ENCODE measurements around the gene CBX2.

Gene CBX2

DNA sequence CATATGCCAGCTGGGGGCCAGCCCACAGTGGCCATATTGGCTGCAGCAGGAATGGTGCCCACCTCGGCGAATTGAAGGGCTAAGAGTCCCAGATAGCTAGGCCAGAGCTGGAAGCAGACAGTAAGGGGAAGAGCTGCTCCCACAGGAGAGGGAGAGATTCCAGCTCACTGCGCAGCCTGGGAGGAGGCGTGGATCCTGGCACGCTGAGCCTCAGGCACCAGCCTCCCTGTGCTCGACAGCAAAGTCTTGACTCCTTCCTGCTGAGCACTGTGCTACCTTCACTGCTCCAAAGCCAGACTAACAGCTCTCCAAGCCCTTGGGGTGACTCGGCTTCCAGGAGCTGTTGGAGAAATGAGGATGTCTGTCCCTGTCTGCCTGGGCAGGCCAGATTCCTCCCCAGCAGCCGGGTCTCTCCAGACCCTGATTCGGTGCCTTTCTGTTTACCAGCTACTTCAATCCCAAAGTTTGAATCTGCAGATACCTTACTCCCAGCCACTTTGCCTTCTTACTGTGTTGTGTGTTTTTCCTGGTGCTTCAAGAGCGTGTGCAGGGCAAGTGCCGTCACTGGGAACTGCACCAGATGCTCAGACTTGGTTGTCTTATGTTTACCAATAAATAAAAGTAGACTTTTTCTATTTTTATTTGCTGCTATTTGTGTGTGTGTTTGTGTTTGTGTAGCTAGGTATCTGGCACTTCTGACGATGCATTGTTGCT, 9.1 kb downstream of the CBX2 start:
- no peak for DNase-seq (ENCODE audit: low read depth, low spot score)

DNA sequence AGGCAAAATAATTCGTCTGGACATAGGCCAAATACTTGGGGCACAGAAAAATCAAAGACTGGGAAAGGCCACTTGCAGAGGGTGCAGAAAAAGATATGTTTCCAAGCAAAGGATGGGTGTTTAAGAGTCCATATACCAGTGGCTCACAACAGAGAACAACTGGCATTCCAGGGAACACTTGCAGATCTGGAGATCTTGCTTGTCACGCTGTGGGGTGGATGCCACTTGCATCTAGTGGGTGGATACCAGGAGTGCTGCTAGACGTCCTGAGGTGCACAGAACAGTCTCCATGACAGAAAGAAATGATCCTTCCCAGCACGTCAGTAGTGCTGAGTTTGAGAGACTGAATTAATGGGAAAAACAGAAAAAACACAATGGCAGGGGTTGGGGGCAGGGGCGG, 10.5 kb downstream of the CBX2 start:
- DNase-seq (ENCODE audit: low read depth, low spot score): no peak

- DNase-seq (ENCODE audit: low read depth, low spot score): no peak
These were observed 11.3 kb downstream of the CBX2 start for GRCh38 chr17:79788989-79789942.

DNA sequence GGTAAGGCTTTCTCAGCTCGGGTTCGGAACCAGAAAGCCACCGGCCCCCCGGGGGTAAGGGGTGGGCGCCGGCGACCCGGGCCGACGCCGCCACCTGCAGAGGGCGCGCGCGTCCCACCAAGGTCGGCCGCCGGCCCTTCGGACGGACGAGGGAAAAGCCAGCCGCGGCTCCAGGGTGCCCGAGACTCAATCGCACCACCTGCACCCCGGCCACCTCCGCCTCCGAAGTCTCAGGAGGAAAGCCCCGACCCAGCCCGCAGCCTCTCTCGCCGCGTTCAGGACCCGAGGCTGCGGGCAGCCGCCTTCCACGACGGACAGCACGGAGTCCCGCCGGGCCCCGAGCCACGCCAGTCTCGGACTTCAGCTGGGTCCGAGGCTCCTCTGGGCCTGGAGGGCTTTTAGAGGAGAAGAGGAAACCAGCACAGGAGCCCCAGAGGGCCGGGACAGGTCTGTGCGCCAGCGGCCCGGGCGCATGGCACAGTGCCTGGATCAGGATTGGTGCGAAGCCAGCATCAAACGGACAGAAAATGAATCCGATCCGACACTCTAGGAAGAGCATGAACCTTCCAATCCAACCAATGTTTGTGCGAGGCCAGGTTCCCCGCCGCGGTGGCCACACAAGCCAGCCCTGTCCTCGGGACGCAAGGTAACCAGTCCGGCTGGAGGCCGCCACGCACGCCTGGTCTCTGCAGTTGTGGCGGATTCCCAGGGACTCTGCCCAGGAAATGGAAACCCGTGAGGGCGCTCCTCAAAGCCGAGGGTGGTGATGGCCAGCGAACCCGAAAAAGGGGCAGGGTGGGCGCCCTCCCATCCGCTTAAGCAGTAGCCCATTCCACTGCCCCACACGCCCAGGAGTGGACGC, 12.2 kb downstream of the CBX2 start:
- DNase-seq (ENCODE audit: low read depth, low spot score): no peak

GRCh38 chr17:79790805-79791734, 13.1 kb downstream of the CBX2 start:
- no peak for DNase-seq (ENCODE audit: low read depth, low spot score)

DNA sequence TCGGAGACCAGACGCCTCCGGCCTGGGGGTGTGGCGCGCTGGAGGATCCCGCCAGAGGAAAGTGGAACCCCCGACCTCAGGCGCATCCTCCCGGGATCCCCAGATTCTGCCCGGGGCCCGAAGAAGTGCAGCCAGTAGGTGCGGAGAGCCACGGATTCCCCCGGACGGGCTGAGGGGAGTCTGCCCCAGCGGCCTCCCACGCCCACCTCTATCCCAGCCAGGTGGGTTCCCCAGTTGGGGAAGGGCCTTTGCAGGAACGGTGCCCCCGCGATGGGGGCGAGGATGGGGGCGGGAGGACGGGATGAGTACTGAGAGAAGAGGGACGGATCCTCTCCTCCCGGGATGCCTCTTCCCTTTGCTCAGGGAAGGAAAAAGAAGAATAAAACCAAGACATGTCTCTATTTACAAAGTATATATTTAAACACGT, 13.8 kb downstream of the CBX2 start:
- no peak for DNase-seq (ENCODE audit: low read depth, low spot score)

DNA sequence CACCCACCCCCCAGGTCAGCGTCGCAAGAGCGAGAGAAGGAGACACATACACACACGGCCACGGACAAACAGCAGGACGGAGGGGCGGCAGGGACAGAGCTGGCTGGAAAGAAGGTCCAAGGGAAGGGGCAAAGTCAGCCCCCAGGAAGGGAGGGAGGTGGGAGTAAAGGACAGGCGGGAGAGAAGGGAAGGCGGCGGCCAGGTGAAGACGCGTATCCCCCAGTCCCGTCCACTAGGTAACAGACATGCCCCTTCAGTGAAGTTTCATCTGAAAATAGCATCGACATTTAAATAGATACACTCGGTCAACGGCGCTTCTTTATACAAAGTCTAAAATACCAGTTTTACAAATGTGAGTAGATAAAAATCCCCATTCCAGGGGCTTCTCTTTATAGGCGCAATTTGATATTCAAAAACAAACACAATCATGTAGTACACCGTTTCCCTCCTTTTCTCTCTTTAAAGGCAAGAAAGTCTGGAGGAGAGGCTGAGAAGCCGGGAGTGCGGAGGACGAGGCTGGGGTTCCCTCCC, 14.5 kb downstream of the CBX2 start:
- no peak for DNase-seq (ENCODE audit: low read depth, low spot score)

DNA sequence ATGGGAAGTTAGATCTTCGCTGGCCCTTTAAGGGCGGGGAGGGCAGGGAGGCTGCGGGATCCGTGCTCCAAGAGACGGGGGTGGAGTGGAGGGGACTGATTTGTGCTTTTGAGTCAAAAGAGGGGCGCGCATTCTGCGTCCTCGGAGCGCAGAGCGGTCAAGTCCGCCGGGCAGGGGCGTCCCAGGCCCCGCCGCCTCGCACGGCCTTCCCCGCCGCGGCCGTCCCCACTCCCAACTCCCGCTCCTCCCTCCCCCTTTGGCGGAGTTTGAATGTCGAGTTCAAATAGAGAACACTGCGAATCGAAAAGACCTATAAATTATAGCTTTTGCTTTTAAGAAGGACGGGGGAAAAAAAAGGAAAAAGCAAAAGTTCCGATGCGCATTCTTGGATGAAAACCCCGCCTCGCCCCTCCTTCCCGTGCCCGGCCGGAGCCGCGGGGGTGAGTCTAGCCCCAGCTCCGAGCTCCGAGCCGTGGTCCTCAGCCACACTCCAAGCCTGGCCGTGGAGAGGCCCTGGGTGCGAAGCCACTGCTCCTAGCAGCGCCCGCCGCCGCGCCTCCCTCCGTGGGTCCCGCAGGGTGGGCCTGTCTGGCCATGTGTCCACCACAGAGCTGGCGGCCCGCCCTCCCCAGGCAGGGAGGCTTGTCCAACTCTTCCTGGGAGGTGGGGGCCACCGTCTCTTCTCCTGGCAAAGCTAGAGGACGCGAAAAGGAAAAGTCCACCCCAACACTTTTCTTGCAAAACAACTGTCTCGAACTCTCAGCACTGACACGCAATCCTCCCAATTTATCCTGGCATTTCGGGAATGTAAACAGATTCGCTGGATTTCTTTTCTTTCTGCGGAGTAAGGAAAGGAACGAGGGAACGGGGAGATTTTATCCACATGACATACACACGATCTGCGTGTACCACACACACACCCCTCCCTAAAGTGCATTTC, 15.3 kb downstream of the CBX2 start:
- no peak for DNase-seq (ENCODE audit: low read depth, low spot score)

- DNase-seq (ENCODE audit: low read depth, low spot score): no peak
These were observed 16.0 kb downstream of the CBX2 start for GRCh38 chr17:79793924-79794304.

DNA sequence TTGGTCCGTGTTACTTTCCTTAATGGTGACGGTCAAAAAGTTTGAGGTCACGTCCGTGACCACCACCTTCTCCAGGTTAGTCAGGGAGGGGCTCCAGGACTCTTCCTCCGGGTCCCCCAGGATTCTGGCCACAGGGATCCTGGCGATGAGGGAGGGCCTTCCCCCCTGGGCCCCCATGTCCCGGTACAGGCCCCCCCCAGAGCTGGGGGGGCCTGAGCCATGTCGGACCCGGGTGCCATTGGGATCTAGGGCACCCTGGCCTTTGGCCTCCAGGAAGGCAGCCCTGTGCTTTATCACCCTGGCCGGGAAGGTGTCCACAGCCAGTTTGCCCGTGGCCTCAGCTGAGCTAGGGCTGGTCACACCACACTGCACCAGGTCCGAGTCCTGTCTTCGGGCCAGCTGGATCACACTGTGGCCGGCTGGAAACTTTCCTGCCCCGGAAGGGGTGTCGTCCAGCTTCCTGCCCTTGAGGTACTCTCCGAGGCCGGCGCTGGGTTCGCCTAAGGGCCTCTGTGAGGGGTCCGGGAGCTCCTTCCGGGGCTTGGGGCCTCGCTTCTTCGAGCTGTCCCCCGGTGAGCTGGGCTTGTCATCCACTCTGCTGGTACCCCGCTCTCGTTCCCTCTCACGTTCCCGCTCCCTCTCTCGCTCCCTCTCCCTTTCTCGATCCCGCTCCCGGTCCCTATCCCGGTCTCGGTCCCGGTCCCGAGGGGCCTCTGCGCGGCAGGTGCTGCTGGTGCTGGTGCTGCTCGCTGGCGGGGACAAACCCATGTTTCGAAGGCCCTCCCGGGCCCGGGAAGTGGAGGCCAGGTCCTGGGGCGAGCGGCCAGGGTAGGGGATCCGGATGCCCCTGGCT, 16.9 kb downstream of the CBX2 start:
- no peak for DNase-seq (ENCODE audit: low read depth, low spot score)

DNA sequence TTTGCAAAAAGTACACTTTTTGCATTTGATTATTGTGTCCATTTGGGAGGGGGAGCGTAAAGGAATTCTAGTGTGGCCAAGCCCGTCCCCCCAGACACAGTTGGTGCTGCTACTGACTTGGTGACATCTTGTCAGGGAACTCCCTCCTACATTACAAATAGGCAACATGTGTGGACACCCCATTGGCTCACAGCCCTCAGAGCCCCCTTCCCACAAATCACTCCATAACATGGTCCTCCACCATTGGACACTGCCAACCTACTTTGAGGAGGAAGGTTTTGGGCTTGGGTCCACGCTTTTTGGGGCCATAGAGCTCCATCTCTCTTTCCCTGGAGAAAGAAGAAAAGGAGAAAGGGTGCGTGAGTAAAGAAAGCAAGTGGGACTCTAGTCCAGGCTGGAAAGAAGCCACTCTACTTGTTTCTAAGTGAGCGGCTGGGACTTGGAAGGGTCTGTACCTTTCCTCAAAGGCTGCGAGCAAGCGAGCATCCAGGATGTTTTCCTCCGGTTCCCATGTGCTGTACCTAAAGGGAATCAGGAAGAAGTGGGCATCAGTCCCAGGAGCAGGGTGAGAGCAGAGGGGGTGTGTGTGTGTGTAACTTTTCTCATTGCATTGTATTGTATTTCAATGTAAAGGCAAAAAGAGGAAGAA, 18.0 kb downstream of the CBX2 start:
- no peak for DNase-seq (ENCODE audit: low read depth, low spot score)

DNA sequence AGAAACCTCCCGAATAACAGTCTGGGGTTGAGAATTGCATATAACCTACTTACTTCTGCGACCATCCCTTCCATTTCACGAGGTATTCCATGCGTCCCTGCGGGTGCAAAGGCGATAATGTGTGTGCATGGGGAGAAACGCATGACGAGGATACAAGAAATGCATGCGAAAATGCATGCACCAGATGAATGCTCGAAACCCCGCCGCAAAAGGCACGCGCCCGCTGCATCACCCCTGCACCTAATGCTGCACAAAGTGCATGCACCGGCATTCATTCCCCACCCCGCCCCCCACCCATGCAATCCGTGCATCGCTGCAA, 18.5 kb downstream of the CBX2 start:
- no peak for DNase-seq (ENCODE audit: low read depth, low spot score)

GRCh38 chr17:79796763-79797491, 19.0 kb downstream of the CBX2 start, which contains the start of gene CBX8:
CBX8 (minus strand) TSS chr17:79797077; CDS start chr17:79796998, 79 bp downstream.
- peak; percentile 98 for DNase-seq (ENCODE audit: low read depth, low spot score)

DNA sequence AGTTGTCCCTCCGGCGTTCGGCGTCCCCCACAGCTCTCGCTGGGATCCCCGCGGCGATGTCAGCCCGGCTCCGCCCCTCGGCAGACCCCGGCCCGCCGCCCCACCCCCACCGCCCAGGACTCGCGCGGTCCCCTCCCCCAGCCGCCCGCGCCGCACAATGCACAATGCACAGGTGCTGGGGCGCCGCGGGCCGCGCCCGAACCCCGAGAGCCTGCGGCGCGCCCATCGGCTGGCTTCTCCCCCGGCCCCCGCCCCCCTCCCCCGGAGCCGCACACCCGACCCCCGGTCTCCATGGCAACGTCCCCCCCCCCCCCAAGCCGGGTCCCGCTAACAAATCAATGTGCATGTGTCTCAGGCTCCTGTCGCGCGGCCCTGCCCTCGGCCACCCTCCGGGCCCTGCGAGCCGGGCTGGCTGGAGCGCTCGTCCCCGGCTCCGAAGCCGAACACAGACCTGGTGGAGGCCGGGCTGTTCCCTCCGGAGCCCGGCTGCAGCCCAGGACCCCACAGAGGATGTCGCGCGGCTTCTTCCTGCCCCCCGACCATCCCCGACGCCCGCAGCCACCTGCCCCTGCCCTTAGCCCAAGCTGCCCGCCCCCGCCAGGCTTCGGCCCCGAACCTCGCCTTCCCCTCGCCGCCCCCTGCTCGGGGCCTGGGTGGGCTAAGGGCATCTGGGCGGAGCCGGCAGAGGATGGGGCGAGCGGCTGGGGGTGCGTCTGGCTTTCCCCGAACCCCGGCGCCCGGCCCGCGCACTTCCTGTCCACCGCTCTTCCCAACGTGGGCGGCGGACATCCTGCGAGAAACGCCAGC, 19.7 kb downstream of the CBX2 start:
- DNase-seq (ENCODE audit: low read depth, low spot score): no peak

DNA sequence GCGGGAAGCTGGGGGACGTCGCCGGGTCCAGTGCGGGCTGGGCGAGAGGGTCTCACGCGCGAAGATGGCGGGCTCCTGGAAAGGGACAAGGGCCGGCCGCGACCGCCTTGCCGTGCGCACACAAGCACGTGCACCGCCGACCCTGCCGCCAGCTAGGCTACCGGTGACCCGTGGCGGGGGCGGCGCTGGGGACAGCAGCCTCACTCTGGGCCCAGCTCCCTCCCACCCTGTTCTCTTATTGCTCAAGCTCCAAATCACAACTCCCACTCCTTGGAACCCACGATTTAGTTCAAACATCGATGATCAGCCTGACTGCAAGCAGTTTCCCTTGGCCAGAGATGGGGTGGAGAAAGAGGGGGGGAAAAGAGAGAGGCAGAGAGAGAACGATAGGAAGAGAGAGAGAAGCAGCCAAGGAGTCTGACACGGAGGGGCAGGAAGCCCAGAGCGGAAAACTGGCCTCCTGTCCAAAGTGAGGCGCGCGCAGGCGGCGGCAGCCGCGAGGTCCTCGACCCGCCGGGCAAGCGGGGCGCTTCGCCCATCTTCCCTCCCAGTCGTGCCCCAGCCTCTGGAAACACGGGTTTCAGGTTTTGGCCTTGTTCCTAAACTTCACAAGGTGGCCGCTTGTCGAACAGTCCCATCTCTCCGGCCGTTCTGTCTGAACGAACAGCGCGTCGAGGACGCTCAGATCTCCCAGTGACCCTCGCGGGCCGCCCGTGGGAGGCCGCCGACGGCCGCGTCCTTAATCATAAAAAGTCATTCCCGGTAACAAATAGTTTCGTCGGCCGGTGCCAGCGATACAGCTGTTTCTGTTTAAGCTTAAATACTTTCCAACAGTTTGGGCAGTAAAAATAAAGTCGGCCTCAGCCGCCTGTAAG, 20.6 kb downstream of the CBX2 start:
- DNase-seq (ENCODE audit: low read depth, low spot score): no peak

DNA sequence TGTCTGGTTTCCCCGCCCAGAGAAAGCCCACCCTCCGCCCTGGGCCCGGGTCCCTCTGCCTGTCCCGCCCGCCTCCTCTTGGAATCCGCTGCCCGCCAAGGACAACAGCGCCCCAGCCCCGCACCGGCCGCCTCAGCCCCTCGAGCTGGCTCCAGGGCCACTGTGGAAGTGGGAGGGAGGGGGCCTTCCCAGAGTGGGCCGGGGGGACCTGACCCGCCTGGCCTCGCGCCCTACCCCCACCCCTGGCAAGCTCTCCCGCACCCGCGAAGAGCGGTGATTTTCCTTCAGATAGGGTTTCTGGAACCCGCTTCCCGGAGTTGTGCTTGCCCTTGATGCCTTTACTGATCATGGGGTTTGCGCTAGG, 21.2 kb downstream of the CBX2 start:
- DNase-seq (ENCODE audit: low read depth, low spot score): no peak

All from activated CD4-positive, CD25-positive, alpha-beta regulatory T cell treated with anti-CD3 and anti-CD28 coated beads, Interleukin-2, amount 50 U/mL, for 16 hours (primary cell).